T-helper 9 cell (primary cell): ENCODE measurements around the gene GABRR1.
"Not testable (repeated sequence)": the region's sequence is repeated elsewhere in the genome, so short reads cannot be mapped to it uniquely, and the experiment has no call there.

Experiments used
- DNase-seq: peaks from one replicate; pipeline ENCODE4 v3.0.0-alpha.2; 2020
- total RNA-seq, 2 donors: gene quantifications; one replicate each; lab custom pipeline; 2026; lab: John Stamatoyannopoulos, UW

GABRR1 gene
- total RNA-seq: 0 to 0.14 reads per million in 2 donors

GRCh38 chr6:89217299-89217910 lies at the start of gene GABRR1:
Gene GABRR1, minus strand, starts transcription at chr6:89217358. Its CDS starts 36 bp downstream, at chr6:89217322.
- DNase-seq: no peak

- DNase-seq: no peak
Measured at GRCh38 chr6:89264296-89264695, 47.1 kb upstream of the GABRR1 start.

GRCh38 chr6:89260832-89261231 lies 43.7 kb upstream of the GABRR1 start:
- no peak for DNase-seq

- no peak for DNase-seq
Measured at GRCh38 chr6:89260310-89260709, 43.2 kb upstream of the GABRR1 start.

- DNase-seq: no peak
Measured at GRCh38 chr6:89258912-89259311, 41.8 kb upstream of the GABRR1 start.

- DNase-seq: no peak
Measured at GRCh38 chr6:89257781-89258180, 40.6 kb upstream of the GABRR1 start.

GRCh38 chr6:89257346-89257745 lies 40.2 kb upstream of the GABRR1 start:
- DNase-seq: no peak

GRCh38 chr6:89255417-89255816 lies 38.3 kb upstream of the GABRR1 start:
- no peak for DNase-seq

- no peak for DNase-seq
Measured at GRCh38 chr6:89254569-89254968, 37.4 kb upstream of the GABRR1 start.

GRCh38 chr6:89252907-89253306 lies 35.7 kb upstream of the GABRR1 start:
- no peak for DNase-seq

GRCh38 chr6:89251976-89252375 lies 34.8 kb upstream of the GABRR1 start:
- DNase-seq: no peak

- no peak for DNase-seq
Measured at GRCh38 chr6:89251170-89251569, 34.0 kb upstream of the GABRR1 start.

- no peak for DNase-seq
Measured at GRCh38 chr6:89250239-89250638, 33.1 kb upstream of the GABRR1 start.

- no peak for DNase-seq
Measured at GRCh38 chr6:89244241-89244985, 27.3 kb upstream of the GABRR1 start.

- DNase-seq: no peak
Measured at GRCh38 chr6:89243331-89243629, 26.1 kb upstream of the GABRR1 start.

- DNase-seq: no peak
Measured at GRCh38 chr6:89242574-89243330, 25.6 kb upstream of the GABRR1 start.

GRCh38 chr6:89239338-89239737 lies 22.2 kb upstream of the GABRR1 start:
- peak; percentile 3 for DNase-seq

GRCh38 chr6:89237158-89237557 lies 20.0 kb upstream of the GABRR1 start:
- DNase-seq: no peak

GRCh38 chr6:89233605-89234004 lies 16.4 kb upstream of the GABRR1 start:
- DNase-seq: not testable (repeated sequence)

- DNase-seq: no peak
Measured at GRCh38 chr6:89222712-89223039, 5.5 kb upstream of the GABRR1 start.

GRCh38 chr6:89221971-89222711 lies 5.0 kb upstream of the GABRR1 start:
- no peak for DNase-seq

- no peak for DNase-seq
Measured at GRCh38 chr6:89221129-89221528, 4.0 kb upstream of the GABRR1 start.

GRCh38 chr6:89216411-89216810 lies 747 bp downstream of the GABRR1 start:
- no peak for DNase-seq
